Measurements from ENCODE around the gene COL6A5. TPM values are rescaled to one million over a fixed set of nuclear protein-coding genes. Genes with fewer than 3 reads are reported as not detected.

Gene COL6A5
- total and polyA plus RNA-seq, 10 of the 15 experiments (the other 5 are each of a cell fraction or from before 2014, with no cell fraction given) = 0.04 to 0.11 TPM; not detected in 8

GRCh38 chr3:130490241-130490640 lies 144.8 kb downstream of the COL6A5 start (continued):
- no peak for TF ChIP-seq SIN3A (IDR thresholded peaks at IDR 0.05; ENCODE audit: low read depth, low read length)
- no peak for TF ChIP-seq TAF1 (IDR thresholded peaks at IDR 0.05; ENCODE audit: borderline replicate concordance, low read depth, low read length)
- no peak for TF ChIP-seq ELK1 (IDR thresholded peaks at IDR 0.05; ENCODE audit: low read depth, low read length)
- no peak for TF ChIP-seq ZNF592 (IDR thresholded peaks at IDR 0.05)
- TF ChIP-seq TCF12 (IDR thresholded peaks at IDR 0.05; ENCODE audit: low read depth, low read length) = no peak
- no peak for TF ChIP-seq CBX3 (IDR thresholded peaks at IDR 0.05; ENCODE audit: borderline replicate concordance, low read depth)
- no peak for TF ChIP-seq RELA (IDR thresholded peaks at IDR 0.05; ENCODE audit: borderline replicate concordance, partially characterized antibody)

GRCh38 chr3:130491431-130491830 lies 146.0 kb downstream of the COL6A5 start:
- POLR2A ChIA-PET = no interaction called here
- in situ Hi-C loops (cut with MboI) = no loop called here
- RAD21 ChIA-PET (ENCODE audit: unreplicated experiment) = no interaction called here

More at GRCh38 chr3:130491431-130491830, 146.0 kb downstream of the COL6A5 start:
- no peak for TF ChIP-seq WRNIP1 (IDR thresholded peaks at IDR 0.05; ENCODE audit: borderline replicate concordance, low read depth, low read length)
- H3K9me3 ChIP-seq (replicated peaks; ENCODE audit: control insufficient read depth, insufficient read depth, low read length) = no peaks in the 10 kb centered on the region
- SMC1A ChIA-PET (ENCODE audit: uncharacterized antibody, unreplicated experiment) = no interaction called here
- 30% methylated on average over 6 of the region's 6 CpGs for WGBS (ENCODE audit: insufficient coverage, insufficient replicate concordance, low lambda C conversion rate, missing lambda C conversion rate)
- no peak overlapping the region for H3K4me2 ChIP-seq (ENCODE audit: control insufficient read depth, insufficient read depth)
- H3K36me3 ChIP-seq (ENCODE audit: control insufficient read depth in 2 of 2, insufficient read depth in 2 of 2, low read length in 1 of 2) = no peaks in the 10 kb centered on the region
- H2AFZ ChIP-seq (ENCODE audit: control insufficient read depth, low read depth, low read length) = no peak overlapping the region
- no peaks in the 10 kb centered on the region for H3K4me1 ChIP-seq (ENCODE audit: control insufficient read depth, insufficient read depth, low read length)
- no peak overlapping the region for H3K4me3 ChIP-seq
- CTCF ChIA-PET = no interaction called here
- no TSS peak for BruUV-seq (replicated peaks)
- no peak overlapping the region for H3K27ac ChIP-seq (ENCODE audit: control insufficient read depth, insufficient read depth)
- FAIRE-seq = no peak
- ATAC-seq = no peak
- H3K27me3 ChIP-seq (replicated peaks in 1 of 2; ENCODE audit: control insufficient read depth in 2 of 2, insufficient read depth in 2 of 2, low read length in 1 of 2) = no peaks in the 10 kb centered on the region
- DNase-seq (ENCODE audit: low read depth, low spot score) = no peak
- H4K20me1 ChIP-seq (ENCODE audit: control insufficient read depth, insufficient read depth) = no peaks in the 10 kb centered on the region
- no peak overlapping the region for H3K9ac ChIP-seq (ENCODE audit: control insufficient read depth, insufficient read depth, low read length)
- H3K79me2 ChIP-seq (ENCODE audit: control insufficient read depth, insufficient read depth, low read length) = no peaks in the 10 kb centered on the region
- intact Hi-C loops (cut with micrococcal nuclease; ENCODE audit: unreplicated experiment) = no loop called here

Measured in GM12878 (cell line).